H1 (cell line): ENCODE data around the gene NGEF. TPM values are rescaled to one million over a fixed set of nuclear protein-coding genes. Genes with fewer than 3 reads are reported as not detected.

Source experiments
- BRCA1 ChIP-seq: IDR thresholded peaks from 2 replicates; pipeline ENCODE4 v1.6.1; 2012; ENCODE audit warnings: low read depth, low read length, improper control_type of control experiment
- EZH2 ChIP-seq: fragments of 200-600 bp; sonication (generic); IDR thresholded peaks from 2 replicates; pipeline ENCODE4 v1.7.1; 2012; ENCODE audit warnings: low read depth, mild to moderate bottlenecking, moderate library complexity, low read length, inconsistent platforms; ENCODE audit not compliant: severe bottlenecking
- RNF2 ChIP-seq: fragments of 200-900, 300-1000 bp; sonication (generic); IDR thresholded peaks from 2 replicates; pipeline ENCODE4 v1.7.1; 2016; ENCODE audit warnings: borderline replicate concordance, low read depth, mild to moderate bottlenecking, antibody characterized with exemption, low read length; ENCODE audit not compliant: poor library complexity, severe bottlenecking; ENCODE audit errors: missing control alignments
- RXRA ChIP-seq: IDR thresholded peaks from 2 replicates; pipeline ENCODE4 v1.6.1; 2011; ENCODE audit warnings: low read depth, mild to moderate bottlenecking, low read length, moderate library complexity; ENCODE audit not compliant: insufficient read depth
- TAF1 ChIP-seq: IDR thresholded peaks from 2 replicates; pipeline ENCODE4 v1.6.1; 2011; ENCODE audit warnings: mild to moderate bottlenecking, low read depth, low read length
- TBP ChIP-seq: IDR thresholded peaks from 2 replicates; pipeline ENCODE4 v1.6.1; 2011; ENCODE audit warnings: low read depth, low read length, improper control_type of control experiment
- polyA plus RNA-seq, 7 experiments: library from polyadenylated mRNA; depleted of rRNA in 3 of 7; stranded (reverse) in 5 of 7; unstranded in 2 of 7; fragments of >200 nt in 5 of 7; fragments of 200-250 nt in 2 of 7; gene quantifications; 1 replicate in 5 of 7; 2 replicates in 1 of 7; 4 replicates in 1 of 7; pipeline versions ENCODE4 v1.2.1 to v1.2.3, GENCODE V29; 2011 to 2013; ENCODE audit warnings: missing spikeins in 2 of 7, mixed read lengths in 2 of 7
- total RNA-seq: library from RNA; stranded (reverse); fragmentation: NEBNext Ultra II Directional; extraction: Animal tissue kit (Norgen Biotek cat#: 25700); gene quantifications from 2 replicates; pipeline ENCODE4 v1.2.1, GENCODE V29; 2021

The NGEF gene
- total and polyA plus RNA-seq, 2 of the 8 experiments (the other 6 are each of a cell fraction or from before 2014, with no cell fraction given) = 2.7 to 3.2 TPM

GRCh38 chr2:232873909-232874641 is 139.0 kb downstream of the NGEF start (continued):
- TF ChIP-seq TBP (no peak), TAF1 (no peak), EZH2 (no peak), RNF2 (no peak), RXRA (no peak), BRCA1 (no peak)
- TF ChIP-seq, all 59 proteins: peak for 0
